Measurements from ENCODE around the gene ARHGAP10. TPM values are rescaled to one million over a fixed set of nuclear protein-coding genes. Genes with fewer than 3 reads are reported as not detected.

ARHGAP10 gene
- total and polyA plus RNA-seq, 3 donors from 2014 or later = 17.4 to 108 (median 83.5) TPM

DNA sequence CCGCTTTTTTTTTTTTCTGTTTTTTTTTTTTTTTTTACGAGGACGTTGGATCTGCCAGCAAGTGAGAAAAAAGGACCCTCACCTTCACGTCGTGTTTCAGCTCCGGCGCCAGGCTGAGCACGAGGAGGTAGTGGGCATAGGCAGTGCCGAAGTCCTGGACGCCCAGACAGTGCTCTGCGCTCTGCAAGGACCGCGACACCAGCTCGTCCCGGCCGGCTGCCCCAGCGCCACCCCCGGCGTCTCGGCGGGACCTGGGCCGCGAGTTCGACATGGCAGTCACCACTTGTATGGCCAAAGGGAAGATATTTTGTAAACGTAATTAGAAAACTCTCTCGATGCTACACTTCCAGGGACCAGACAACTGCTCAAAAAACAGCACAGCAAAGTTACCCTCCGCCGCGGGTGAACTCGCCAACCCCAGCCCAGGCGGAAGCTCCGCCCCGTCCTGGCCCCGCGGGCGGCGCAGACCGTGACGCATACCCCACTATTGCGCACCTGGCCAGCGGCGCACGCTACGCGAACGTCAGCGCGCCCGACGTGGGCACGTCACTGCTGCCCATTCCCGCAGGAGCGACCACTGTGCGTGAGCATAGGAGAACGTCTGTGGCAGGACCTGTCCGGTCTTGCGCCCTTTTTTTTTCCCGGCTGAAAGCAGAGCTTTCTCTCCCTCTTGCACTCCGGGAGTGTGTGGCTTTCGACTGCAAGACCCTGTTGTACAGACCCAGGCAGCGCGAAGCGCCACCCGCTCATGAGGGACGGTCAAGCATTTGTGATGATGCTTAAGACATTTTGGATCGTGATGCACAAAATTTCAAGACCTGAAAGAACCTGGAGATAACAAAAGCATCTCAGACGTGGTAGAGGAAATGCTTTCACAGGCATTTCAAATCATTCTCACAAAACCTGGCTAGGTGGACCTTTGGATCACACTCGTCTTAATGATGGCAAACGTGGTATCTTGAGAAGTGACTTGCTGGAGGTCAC lies 47.9 kb upstream of the ARHGAP10 start, which contains the start of gene PRMT9:
Gene PRMT9 (minus strand): TSS at position 447 of the 984 bp plus-strand sequence. CDS start 176 bp downstream, at position 271.
- Histone ChIP-seq H3K36me3 (ENCODE audit: low read depth, missing control alignments) (no peaks in the 10 kb centered on the region), H3K27ac (peak within 1 kb of the TSS; percentile 87 to 91), H3K4me3 (peak within 1 kb of the TSS; percentile 79 to 82), H3K27me3 (no peaks in the 10 kb centered on the region), H3K4me1 (peaks cover 13% of the 10 kb centered on the region), H3K9me3 (no peaks in the 10 kb centered on the region)
- peak; percentile 95 for DNase-seq
- 0 to 1% methylated on average over 36 to 69 of the region's 69 CpGs for WGBS, 2 donors
- TF ChIP-seq, protein P1, sequence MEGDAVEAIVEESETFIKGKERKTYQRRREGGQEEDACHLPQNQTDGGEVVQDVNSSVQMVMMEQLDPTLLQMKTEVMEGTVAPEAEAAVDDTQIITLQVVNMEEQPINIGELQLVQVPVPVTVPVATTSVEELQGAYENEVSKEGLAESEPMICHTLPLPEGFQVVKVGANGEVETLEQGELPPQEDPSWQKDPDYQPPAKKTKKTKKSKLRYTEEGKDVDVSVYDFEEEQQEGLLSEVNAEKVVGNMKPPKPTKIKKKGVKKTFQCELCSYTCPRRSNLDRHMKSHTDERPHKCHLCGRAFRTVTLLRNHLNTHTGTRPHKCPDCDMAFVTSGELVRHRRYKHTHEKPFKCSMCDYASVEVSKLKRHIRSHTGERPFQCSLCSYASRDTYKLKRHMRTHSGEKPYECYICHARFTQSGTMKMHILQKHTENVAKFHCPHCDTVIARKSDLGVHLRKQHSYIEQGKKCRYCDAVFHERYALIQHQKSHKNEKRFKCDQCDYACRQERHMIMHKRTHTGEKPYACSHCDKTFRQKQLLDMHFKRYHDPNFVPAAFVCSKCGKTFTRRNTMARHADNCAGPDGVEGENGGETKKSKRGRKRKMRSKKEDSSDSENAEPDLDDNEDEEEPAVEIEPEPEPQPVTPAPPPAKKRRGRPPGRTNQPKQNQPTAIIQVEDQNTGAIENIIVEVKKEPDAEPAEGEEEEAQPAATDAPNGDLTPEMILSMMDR (IDR thresholded peaks at IDR 0.05) = no peak
- peak; percentile 89 for TF ChIP-seq POLR2A (IDR thresholded peaks at IDR 0.05)
- intact Hi-C loops (cut with DNase I; ENCODE audit: low total_unique reads) = no loop called here

DNA sequence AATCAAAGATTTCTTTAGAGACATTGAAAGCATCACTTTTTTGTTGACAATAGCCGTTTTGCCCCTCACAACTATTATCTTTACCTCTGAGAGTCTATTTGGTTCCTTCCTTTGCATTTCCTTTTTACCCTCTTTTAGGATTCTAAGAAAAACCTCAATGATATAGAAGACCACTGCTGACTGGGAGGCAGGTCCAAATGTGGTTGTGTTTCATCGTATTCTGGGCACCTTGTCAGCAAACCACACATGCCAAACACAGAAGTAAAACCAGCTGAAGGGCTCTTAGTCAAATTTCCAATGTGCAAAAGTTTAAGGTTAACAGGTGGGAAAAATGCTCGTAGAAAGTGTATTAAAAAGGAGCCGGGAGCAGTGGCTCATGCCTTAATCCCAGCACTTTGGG lies 42.8 kb upstream of the ARHGAP10 start:
- WGBS, 2 donors = 64 to 77% methylated on average over 4 of the region's 4 CpGs
- DNase-seq = no peak
- Histone ChIP-seq H3K27ac (no peak overlapping the region), H3K4me1 (peaks cover 5% of the 10 kb centered on the region), H3K36me3 (ENCODE audit: low read depth, missing control alignments) (no peaks in the 10 kb centered on the region), H3K9me3 (no peaks in the 10 kb centered on the region), H3K4me3 (no peak overlapping the region), H3K27me3 (no peaks in the 10 kb centered on the region)
- TF ChIP-seq, protein P1 (IDR thresholded peaks at IDR 0.05) = no peak
- no peak for TF ChIP-seq POLR2A (IDR thresholded peaks at IDR 0.05)
- intact Hi-C loops (cut with DNase I; ENCODE audit: low total_unique reads) = no loop called here

DNA sequence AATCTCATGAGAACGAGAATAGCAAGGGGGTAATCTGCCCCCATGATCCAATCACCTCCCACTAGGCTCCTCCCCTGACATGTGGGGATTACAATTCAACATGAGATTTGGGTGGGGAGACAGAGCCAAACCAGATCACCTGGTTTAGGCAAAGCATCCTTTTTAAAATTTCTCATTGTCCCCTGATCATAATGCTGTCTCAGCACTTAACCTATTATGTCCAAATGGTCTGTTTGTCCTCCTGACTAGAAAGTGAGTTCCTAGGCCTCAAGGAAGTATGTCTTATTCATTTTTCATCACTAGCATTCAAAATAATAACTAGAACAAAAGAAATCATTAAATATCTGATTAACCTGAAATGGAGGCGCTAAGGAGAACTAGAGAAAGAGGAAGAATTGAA lies 40.1 kb upstream of the ARHGAP10 start:
- Histone ChIP-seq H3K36me3 (ENCODE audit: low read depth, missing control alignments) (no peaks in the 10 kb centered on the region), H3K4me3 (no peak overlapping the region), H3K9me3 (no peaks in the 10 kb centered on the region), H3K4me1 (no peaks in the 10 kb centered on the region), H3K27ac (no peak overlapping the region), H3K27me3 (no peaks in the 10 kb centered on the region)
- no peak for TF ChIP-seq POLR2A (IDR thresholded peaks at IDR 0.05)
- TF ChIP-seq, protein P1 (IDR thresholded peaks at IDR 0.05) = no peak
- intact Hi-C loops (cut with DNase I; ENCODE audit: low total_unique reads) = no loop called here
- WGBS, 2 donors = 81 to 86% methylated on average over 2 of the region's 2 CpGs
- no peak for DNase-seq

DNA sequence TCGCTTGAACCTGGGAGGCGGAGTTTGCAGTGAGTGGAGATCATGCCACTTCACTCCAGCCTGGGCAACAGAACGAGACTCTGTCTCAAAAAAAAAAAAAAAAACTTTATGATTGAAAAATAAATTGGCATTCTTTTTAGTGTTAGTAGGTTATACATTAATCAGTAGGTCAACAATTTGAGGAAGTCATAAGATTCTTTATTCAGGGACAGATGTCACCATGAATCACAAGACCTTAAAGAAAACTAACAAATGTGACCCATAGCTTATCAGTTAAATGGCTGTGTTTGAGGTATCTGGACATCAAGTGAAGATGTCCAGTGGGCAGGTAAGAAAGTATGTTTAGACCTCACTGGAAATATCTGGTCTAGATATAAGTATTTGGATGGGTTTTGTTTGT lies 38.7 kb upstream of the ARHGAP10 start:
- no peaks in the 10 kb centered on the region for H3K4me1 ChIP-seq
- 89 to 92% methylated on average over 3 of the region's 3 CpGs for WGBS, 2 donors
- TF ChIP-seq POLR2A (IDR thresholded peaks at IDR 0.05) = no peak
- TF ChIP-seq, protein P1 (IDR thresholded peaks at IDR 0.05) = no peak
- H3K9me3 ChIP-seq = no peaks in the 10 kb centered on the region
- no peak overlapping the region for H3K4me3 ChIP-seq
- H3K27me3 ChIP-seq = no peaks in the 10 kb centered on the region
- intact Hi-C loops (cut with DNase I; ENCODE audit: low total_unique reads) = no loop called here
- DNase-seq = no peak
- H3K36me3 ChIP-seq (ENCODE audit: low read depth, missing control alignments) = no peaks in the 10 kb centered on the region
- H3K27ac ChIP-seq = no peak overlapping the region

Data from testis (tissue), 3 donors.